ENCODE data around the gene PPP2R2D. TPM values are rescaled to one million over a fixed set of nuclear protein-coding genes. Genes with fewer than 3 reads are reported as not detected.
A peak's percentile ranks its signal among the peaks of the same experiment; 100 is the strongest.

The PPP2R2D gene
- total and polyA plus RNA-seq, 7 donors = 18.4 to 44.0 (median 23.8) TPM

DNA sequence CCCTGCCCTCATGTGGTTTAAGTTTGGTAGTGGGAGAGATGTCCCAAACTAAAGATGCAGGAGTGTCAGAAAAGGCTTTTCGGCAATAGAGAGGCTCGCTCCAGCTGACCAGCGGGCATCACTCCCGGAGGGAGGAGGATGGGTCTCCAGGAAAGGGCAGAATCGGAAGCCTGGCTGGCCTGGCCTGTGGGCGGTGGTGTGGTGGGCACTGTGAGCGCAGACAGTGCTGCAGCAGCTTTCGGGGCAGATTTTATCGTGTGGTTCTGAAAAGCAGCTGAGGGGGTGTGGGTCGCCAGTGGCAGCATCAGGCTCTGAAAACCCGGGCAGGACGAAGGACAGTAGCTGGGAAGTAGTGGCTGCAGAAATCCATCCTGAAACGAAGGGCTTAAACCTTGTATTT is 68.1 kb downstream of the PPP2R2D start:
- H3K4me3 ChIP-seq = no peak overlapping the region
- TF ChIP-seq CTCF (IDR thresholded peaks at IDR 0.05) (no peak), POLR2AphosphoS5 (IDR thresholded peaks at IDR 0.05) (no peak), EP300 (IDR thresholded peaks at IDR 0.05) (no peak), POLR2A (IDR thresholded peaks at IDR 0.05) (no peak)
- no peaks in the 10 kb centered on the region for H3K27me3 ChIP-seq
- peaks cover 13 to 72% (median 24%) of the 10 kb centered on the region in 4 donors for H3K36me3 ChIP-seq
- peaks cover 0 to 12% (median 8%) of the 10 kb centered on the region in 4 donors for H3K4me1 ChIP-seq
- peak; percentile 43 for DNase-seq
- no peaks in the 10 kb centered on the region for H3K9me3 ChIP-seq
- 96 to 97% methylated on average over 13 of the region's 13 CpGs for WGBS, 2 donors
- H3K27ac ChIP-seq = no peak overlapping the region
- intact Hi-C loops (cut with DNase I) = no loop called here

GRCh38 chr10:131970946-131971345 is 70.1 kb downstream of the PPP2R2D start:
- Histone ChIP-seq H3K27me3 (no peaks in the 10 kb centered on the region), H3K4me3 (no peak overlapping the region), H3K36me3 (peaks cover 13 to 65% (median 24%) of the 10 kb centered on the region in 4 donors), H3K4me1 (peaks cover 0 to 16% (median 11%) of the 10 kb centered on the region in 4 donors), H3K9me3 (no peaks in the 10 kb centered on the region), H3K27ac (no peak overlapping the region)
- DNase-seq = peak; percentile 48
- WGBS, 2 donors = 97% methylated on average over 18 of the region's 18 CpGs
- intact Hi-C loops (cut with DNase I) = no loop called here
- no peak for TF ChIP-seq POLR2A (IDR thresholded peaks at IDR 0.05)
- no peak for TF ChIP-seq POLR2AphosphoS5 (IDR thresholded peaks at IDR 0.05)
- no peak for TF ChIP-seq EP300 (IDR thresholded peaks at IDR 0.05)
- no peak for TF ChIP-seq CTCF (IDR thresholded peaks at IDR 0.05)

DNA sequence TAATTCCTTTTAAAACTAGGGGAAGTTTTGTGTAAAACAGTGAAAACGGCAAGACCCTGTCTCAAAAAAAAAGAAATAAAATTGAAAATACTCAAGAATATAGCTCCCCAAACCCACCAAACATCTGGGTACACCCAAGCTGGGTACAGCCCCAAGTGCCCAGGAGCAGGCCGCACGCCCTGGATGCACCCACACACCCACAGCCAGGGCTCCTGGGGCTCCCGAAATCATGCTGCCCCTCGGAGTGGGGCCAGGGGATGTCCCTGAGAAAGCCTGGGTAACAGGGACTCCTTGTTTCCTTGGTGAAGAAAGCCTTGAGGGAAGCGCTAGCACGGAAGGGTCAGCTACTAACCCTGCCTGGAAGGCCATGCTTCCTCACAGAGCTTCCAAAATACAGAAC is 70.8 kb downstream of the PPP2R2D start:
- WGBS, 2 donors = 91 to 95% methylated on average over 7 of the region's 7 CpGs
- TF ChIP-seq POLR2AphosphoS5 (IDR thresholded peaks at IDR 0.05) = no peak
- no peak for TF ChIP-seq CTCF (IDR thresholded peaks at IDR 0.05)
- TF ChIP-seq POLR2A (IDR thresholded peaks at IDR 0.05) = no peak
- no peak for TF ChIP-seq EP300 (IDR thresholded peaks at IDR 0.05)
- intact Hi-C loops (cut with DNase I) = no loop called here
- Histone ChIP-seq H3K36me3 (peaks cover 13 to 58% (median 24%) of the 10 kb centered on the region in 4 donors), H3K4me3 (no peak overlapping the region), H3K27ac (no peak overlapping the region), H3K4me1 (peaks cover 0 to 16% (median 11%) of the 10 kb centered on the region in 4 donors), H3K9me3 (no peaks in the 10 kb centered on the region), H3K27me3 (no peaks in the 10 kb centered on the region)
- DNase-seq = peak; percentile 60

DNA sequence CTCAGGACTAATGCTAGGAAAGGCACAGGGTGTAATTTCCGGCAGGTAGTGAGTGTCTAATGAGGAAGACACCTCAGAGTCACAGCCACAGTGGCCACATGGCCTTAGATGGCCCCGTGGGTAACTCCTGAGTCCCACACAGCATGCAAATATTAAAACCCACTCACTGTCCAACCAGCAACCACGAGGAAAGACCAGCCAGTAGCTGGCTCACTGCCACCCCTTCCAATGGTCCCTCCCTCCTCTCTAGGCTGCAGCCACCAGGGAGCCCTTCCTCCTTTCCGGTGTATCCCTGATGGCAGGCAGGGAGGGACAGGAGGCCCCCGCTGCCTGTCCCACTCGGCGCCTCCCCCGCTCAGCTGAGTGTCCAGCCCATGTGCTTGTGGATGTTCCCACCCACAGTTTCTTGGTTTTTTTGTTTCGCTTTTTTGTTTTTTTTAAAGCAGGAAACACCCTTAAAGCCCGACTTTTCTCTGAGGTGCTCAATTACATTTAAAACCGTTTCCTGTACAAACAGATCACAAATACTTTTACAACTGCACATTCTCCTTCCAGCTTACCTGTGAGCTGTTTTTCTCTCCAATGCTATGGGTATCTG is 71.8 kb downstream of the PPP2R2D start:
- 12 to 39% methylated on average over 11 of the region's 11 CpGs for WGBS, 2 donors
- Histone ChIP-seq H3K27ac (no peak overlapping the region), H3K4me3 (no peak overlapping the region), H3K4me1 (peaks cover 0 to 16% (median 11%) of the 10 kb centered on the region in 4 donors), H3K9me3 (no peaks in the 10 kb centered on the region), H3K27me3 (no peaks in the 10 kb centered on the region), H3K36me3 (peaks cover 13 to 49% (median 24%) of the 10 kb centered on the region in 4 donors)
- DNase-seq = peak; percentile 71
- intact Hi-C loops (cut with DNase I) = no loop called here
- TF ChIP-seq POLR2A (IDR thresholded peaks at IDR 0.05) = no peak
- no peak for TF ChIP-seq POLR2AphosphoS5 (IDR thresholded peaks at IDR 0.05)
- no peak for TF ChIP-seq CTCF (IDR thresholded peaks at IDR 0.05)
- TF ChIP-seq EP300 (IDR thresholded peaks at IDR 0.05) = no peak
